SU-DHL-6 (cell line): ENCODE measurements around the gene RIIAD1.

ENCODE experiments used
- H2AFZ ChIP-seq: fragments of 200-600 bp; sonication (generic); 2 replicates; pipeline ENCODE4 v1.6.1; 2014; ENCODE audit warnings: low read depth, mild to moderate bottlenecking, moderate library complexity, mixed read lengths, antibody characterized with exemption, low read length; ENCODE audit not compliant: severe bottlenecking
- H3F3A ChIP-seq: fragments of 200-600 bp; shearing (Covaris generic); 2 replicates; pipeline ENCODE4 v1.6.0; 2016; ENCODE audit warnings: antibody characterized with exemption, mild to moderate bottlenecking; ENCODE audit not compliant: insufficient read depth
- H3K27ac ChIP-seq: fragments of 200-600 bp; sonication (generic); 2 replicates; pipeline ENCODE4 v1.5.1; 2016; ENCODE audit warnings: low read depth, mild to moderate bottlenecking, low read length, moderate library complexity, mixed read lengths
- H3K27me3 ChIP-seq: fragments of 200-600 bp; sonication (generic), shearing (Covaris generic); 2 replicates; pipeline ENCODE4 v1.6.0; 2014; ENCODE audit warnings: mild to moderate bottlenecking, low read length
- H3K36me3 ChIP-seq: fragments of 200-600 bp; sonication (generic); 2 replicates; pipeline ENCODE4 v1.6.1; 2014; ENCODE audit warnings: mild to moderate bottlenecking, low read length, mixed read lengths
- H3K4me2 ChIP-seq: fragments of 300-600, 200-600 bp; shearing (Covaris generic), sonication (generic); 2 replicates; pipeline ENCODE4 v1.6.0; 2014; ENCODE audit warnings: low read length, low read depth, mild to moderate bottlenecking; ENCODE audit not compliant: poor library complexity, severe bottlenecking
- H3K4me3 ChIP-seq: fragments of 200-600 bp; sonication (generic); 2 replicates; pipeline ENCODE4 v1.5.1; 2014; ENCODE audit warnings: antibody characterized with exemption, low read length, mild to moderate bottlenecking, mixed read lengths; ENCODE audit not compliant: insufficient read depth, poor library complexity, severe bottlenecking
- H3K79me2 ChIP-seq: fragments of 200-600 bp; sonication (generic); 2 replicates; pipeline ENCODE4 v1.6.1; 2014; ENCODE audit warnings: mild to moderate bottlenecking, low read length, moderate library complexity; ENCODE audit not compliant: insufficient read depth
- H3K9ac ChIP-seq: fragments of 200-600 bp; sonication (generic); 2 replicates; pipeline ENCODE4 v1.7.0; 2014; ENCODE audit warnings: mild to moderate bottlenecking, low read length
- H3K9me2 ChIP-seq: fragments of 200-600 bp; sonication (generic); replicated peaks from 2 replicates; pipeline ENCODE4 v1.6.1; 2014; ENCODE audit warnings: low read length; ENCODE audit not compliant: insufficient read depth
- H3K9me3 ChIP-seq: fragments of 200-600 bp; sonication (generic); 2 replicates; pipeline ENCODE4 v1.6.1; 2014; ENCODE audit warnings: low read length, mixed read lengths; ENCODE audit not compliant: insufficient read depth
- H4K20me1 ChIP-seq: fragments of 200-600 bp; sonication (generic); 2 replicates; pipeline ENCODE4 v1.6.1; 2014; ENCODE audit warnings: low read depth, mild to moderate bottlenecking, antibody characterized with exemption, low read length, moderate library complexity, mixed read lengths
- EZH2phosphoT487 ChIP-seq: fragments of 200-600 bp; sonication (generic), shearing (Covaris generic); conservative IDR thresholded peaks from 2 replicates; pipeline ENCODE4 v1.6.1; 2018; ENCODE audit warnings: mild to moderate bottlenecking, antibody characterized with exemption, low read length, moderate library complexity, mixed read lengths
- TF ChIP-seq, protein P1 (sequence below): fragments of 200-600 bp; sonication (generic); IDR thresholded peaks from one replicate; pipeline ENCODE4 v1.5.1; 2017; ENCODE audit warnings: antibody characterized with exemption, mild to moderate bottlenecking, low read length, moderate library complexity; ENCODE audit not compliant: insufficient read depth, poor library complexity, severe bottlenecking

The RIIAD1 gene

GRCh38 chr1:151716771-151717631, 4.3 kb upstream of the RIIAD1 start, which contains the start of gene CELF3:
Gene CELF3, minus strand, starts transcription at chr1:151716803. Its CDS starts 783 bp downstream, at chr1:151716020.
- Histone ChIP-seq H3K9me2 (no peaks in the 10 kb centered on the region), H3K36me3 (no peaks in the 10 kb centered on the region), H3K4me3 (no peak within 1 kb of the TSS), H4K20me1 (no peaks in the 10 kb centered on the region), H2AFZ (no peak within 1 kb of the TSS), H3K79me2 (no peaks in the 10 kb centered on the region), H3K27ac (no peak within 1 kb of the TSS), H3F3A (no peaks in the 10 kb centered on the region), H3K4me2 (no peak within 1 kb of the TSS), H3K9me3 (no peaks in the 10 kb centered on the region), H3K27me3 (no peaks in the 10 kb centered on the region), H3K9ac (no peak within 1 kb of the TSS)
- no peak for TF ChIP-seq EZH2phosphoT487
- TF ChIP-seq, protein P1, sequence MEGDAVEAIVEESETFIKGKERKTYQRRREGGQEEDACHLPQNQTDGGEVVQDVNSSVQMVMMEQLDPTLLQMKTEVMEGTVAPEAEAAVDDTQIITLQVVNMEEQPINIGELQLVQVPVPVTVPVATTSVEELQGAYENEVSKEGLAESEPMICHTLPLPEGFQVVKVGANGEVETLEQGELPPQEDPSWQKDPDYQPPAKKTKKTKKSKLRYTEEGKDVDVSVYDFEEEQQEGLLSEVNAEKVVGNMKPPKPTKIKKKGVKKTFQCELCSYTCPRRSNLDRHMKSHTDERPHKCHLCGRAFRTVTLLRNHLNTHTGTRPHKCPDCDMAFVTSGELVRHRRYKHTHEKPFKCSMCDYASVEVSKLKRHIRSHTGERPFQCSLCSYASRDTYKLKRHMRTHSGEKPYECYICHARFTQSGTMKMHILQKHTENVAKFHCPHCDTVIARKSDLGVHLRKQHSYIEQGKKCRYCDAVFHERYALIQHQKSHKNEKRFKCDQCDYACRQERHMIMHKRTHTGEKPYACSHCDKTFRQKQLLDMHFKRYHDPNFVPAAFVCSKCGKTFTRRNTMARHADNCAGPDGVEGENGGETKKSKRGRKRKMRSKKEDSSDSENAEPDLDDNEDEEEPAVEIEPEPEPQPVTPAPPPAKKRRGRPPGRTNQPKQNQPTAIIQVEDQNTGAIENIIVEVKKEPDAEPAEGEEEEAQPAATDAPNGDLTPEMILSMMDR, result no peak

DNA sequence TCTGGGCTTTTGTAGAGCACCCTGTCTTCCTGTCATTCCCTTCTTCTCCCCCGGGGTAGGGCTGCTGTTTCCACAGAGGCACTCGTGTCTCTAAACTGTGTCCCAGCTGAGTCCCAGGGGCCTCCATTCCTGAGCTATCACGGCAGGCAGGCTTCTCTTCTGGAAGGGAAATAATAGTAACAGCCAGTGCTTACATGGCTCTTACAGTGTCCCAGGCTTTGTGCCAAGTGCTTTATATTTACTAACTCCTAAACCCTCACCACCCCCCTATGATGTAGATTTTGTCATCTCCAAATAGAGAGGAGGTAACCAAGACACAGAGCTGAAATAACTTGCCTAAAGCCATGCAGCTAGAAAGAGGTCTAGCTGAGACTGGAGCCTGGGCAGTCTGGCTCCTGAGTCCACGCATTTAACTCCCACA, 3.3 kb upstream of the RIIAD1 start:
- H4K20me1 ChIP-seq, result no peaks in the 10 kb centered on the region
- no peaks in the 10 kb centered on the region for H3K27me3 ChIP-seq
- H3K79me2 ChIP-seq, result no peaks in the 10 kb centered on the region
- no peaks in the 10 kb centered on the region for H3K9me3 ChIP-seq
- no peak overlapping the region for H2AFZ ChIP-seq
- no peak overlapping the region for H3K27ac ChIP-seq
- no peaks in the 10 kb centered on the region for H3K9me2 ChIP-seq
- H3K4me3 ChIP-seq, result no peak overlapping the region
- TF ChIP-seq EZH2phosphoT487, result no peak
- TF ChIP-seq, protein P1, result no peak
- H3K9ac ChIP-seq, result no peak overlapping the region
- no peaks in the 10 kb centered on the region for H3F3A ChIP-seq
- H3K36me3 ChIP-seq, result no peaks in the 10 kb centered on the region
- no peak overlapping the region for H3K4me2 ChIP-seq

DNA sequence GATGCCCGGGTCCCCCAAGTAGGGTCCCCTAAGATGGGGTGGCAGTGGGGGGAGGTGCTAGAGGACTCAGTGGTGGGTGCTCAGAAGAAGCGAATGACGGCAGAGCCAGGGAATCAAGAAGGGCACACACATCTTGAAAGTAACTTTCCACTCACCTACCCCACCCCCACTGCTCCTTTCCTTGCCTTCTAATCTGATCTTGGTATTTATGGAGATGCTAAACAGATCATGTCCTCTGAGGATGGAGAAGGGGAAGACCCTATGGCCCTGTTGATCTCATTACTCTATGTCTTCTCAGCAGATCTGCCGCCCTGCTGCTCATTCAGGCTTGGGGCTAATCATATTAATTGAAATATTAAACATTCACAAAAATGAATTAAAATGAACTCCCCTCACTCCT, 2.7 kb upstream of the RIIAD1 start:
- no peak for TF ChIP-seq EZH2phosphoT487
- TF ChIP-seq, protein P1, result no peak

More for the DNA sequence above, 2.7 kb upstream of the RIIAD1 start:
- Histone ChIP-seq H4K20me1 (no peaks in the 10 kb centered on the region), H3K27me3 (no peaks in the 10 kb centered on the region), H2AFZ (no peak overlapping the region), H3K79me2 (no peaks in the 10 kb centered on the region), H3F3A (no peaks in the 10 kb centered on the region), H3K4me3 (no peak overlapping the region), H3K9me2 (no peaks in the 10 kb centered on the region), H3K9ac (no peak overlapping the region), H3K27ac (no peak overlapping the region), H3K9me3 (no peaks in the 10 kb centered on the region), H3K36me3 (no peaks in the 10 kb centered on the region), H3K4me2 (no peak overlapping the region)
